Stimulated activated CD8-positive, alpha-beta memory T cell treated with anti-CD3 and anti-CD28 coated beads, Interleukin-4, amount 100 ng/mL, for 24 hours (primary cell): Measurements from ENCODE around the gene C1QL2.

Experiments used
- DNase-seq: peaks from one replicate; pipeline ENCODE4 v3.0.0-alpha.2; 2020; ENCODE audit warnings: low read depth

The C1QL2 gene

GRCh38 chr2:119137502-119137901, 21.0 kb downstream of the C1QL2 start:
- DNase-seq: no peak

GRCh38 chr2:119136872-119137271, 21.7 kb downstream of the C1QL2 start:
- DNase-seq: no peak

GRCh38 chr2:119136093-119136492, 22.5 kb downstream of the C1QL2 start:
- DNase-seq: no peak

GRCh38 chr2:119134775-119135174, 23.8 kb downstream of the C1QL2 start:
- DNase-seq: no peak

GRCh38 chr2:119126650-119127049, 31.9 kb downstream of the C1QL2 start:
- DNase-seq: no peak

GRCh38 chr2:119123389-119123788, 35.2 kb downstream of the C1QL2 start:
- no peak for DNase-seq

GRCh38 chr2:119122663-119123062, 35.9 kb downstream of the C1QL2 start:
- DNase-seq: no peak

- DNase-seq: no peak
Observed at GRCh38 chr2:119119999-119120756, 38.4 kb downstream of the C1QL2 start.

GRCh38 chr2:119119076-119119785, 39.3 kb downstream of the C1QL2 start:
- no peak for DNase-seq

- no peak for DNase-seq
Observed at GRCh38 chr2:119117891-119118882, 40.4 kb downstream of the C1QL2 start.

GRCh38 chr2:119117408-119117807, 41.1 kb downstream of the C1QL2 start:
- DNase-seq: no peak

- DNase-seq: no peak
Observed at GRCh38 chr2:119116411-119117295, 41.9 kb downstream of the C1QL2 start.

GRCh38 chr2:119114266-119114665, 44.3 kb downstream of the C1QL2 start:
- DNase-seq: no peak

GRCh38 chr2:119113489-119113770, 45.1 kb downstream of the C1QL2 start:
- no peak for DNase-seq

GRCh38 chr2:119112770-119113488, 45.6 kb downstream of the C1QL2 start:
- no peak for DNase-seq

- no peak for DNase-seq
Observed at GRCh38 chr2:119112230-119112629, 46.3 kb downstream of the C1QL2 start.

GRCh38 chr2:119111115-119111975, 47.2 kb downstream of the C1QL2 start:
- no peak for DNase-seq

- no peak for DNase-seq
Observed at GRCh38 chr2:119109866-119110265, 48.7 kb downstream of the C1QL2 start.

- DNase-seq: no peak
Observed at GRCh38 chr2:119108186-119108585, 50.4 kb downstream of the C1QL2 start.
